Peyer's patch (tissue), 4 donors: ENCODE measurements around the gene WNT9A.

Experiments used
- CTCF ChIP-seq, 6 experiments: fragments of 450-650 bp in 4 of 6; fragments of 200-600 bp in 2 of 6; sonication (generic) in 1 of 6; IDR thresholded peaks; one replicate each; pipeline ENCODE4 v1.5.1; 2017 to 2019; ENCODE audit warnings: antibody characterized with exemption in 6 of 6, mild to moderate bottlenecking in 3 of 6, moderate library complexity in 1 of 6
- POLR2A ChIP-seq, 2 donors: fragments of 450-650 bp; IDR thresholded peaks; one replicate each; pipeline ENCODE4 v1.5.1; 2017; ENCODE audit warnings: antibody characterized with exemption in 2 of 2, mild to moderate bottlenecking in 2 of 2, moderate library complexity in 2 of 2

GRCh38 chr1:227890451-227891222, 57.1 kb downstream of the WNT9A start:
- TF ChIP-seq CTCF (IDR thresholded peaks at IDR 0.05) (no peak), POLR2A (IDR thresholded peaks at IDR 0.05) (no peak)
